Measurements from ENCODE around the gene G6PC3.
A peak's percentile ranks its signal among the peaks of the same experiment; 100 is the strongest.

The G6PC3 gene

DNA sequence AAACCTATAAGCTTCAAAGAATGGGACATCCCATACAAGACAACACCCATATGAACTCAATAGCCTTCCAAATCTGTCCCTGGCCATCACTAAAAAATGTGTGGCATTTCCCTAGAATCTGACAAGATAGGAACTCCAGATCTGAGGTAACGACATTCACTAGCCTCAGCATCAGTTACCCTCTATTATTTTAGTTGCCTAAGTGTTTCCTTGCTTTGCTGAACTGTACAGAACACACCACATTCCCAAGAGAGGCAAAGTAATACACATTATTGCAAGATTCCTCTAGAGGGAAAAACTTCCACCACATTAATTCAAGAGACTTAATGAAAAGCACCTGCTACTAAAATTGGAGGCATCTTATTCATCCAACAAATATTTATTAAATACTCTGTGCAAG is 9.1 kb upstream of the G6PC3 start:
- DNase-seq = no peak

DNA sequence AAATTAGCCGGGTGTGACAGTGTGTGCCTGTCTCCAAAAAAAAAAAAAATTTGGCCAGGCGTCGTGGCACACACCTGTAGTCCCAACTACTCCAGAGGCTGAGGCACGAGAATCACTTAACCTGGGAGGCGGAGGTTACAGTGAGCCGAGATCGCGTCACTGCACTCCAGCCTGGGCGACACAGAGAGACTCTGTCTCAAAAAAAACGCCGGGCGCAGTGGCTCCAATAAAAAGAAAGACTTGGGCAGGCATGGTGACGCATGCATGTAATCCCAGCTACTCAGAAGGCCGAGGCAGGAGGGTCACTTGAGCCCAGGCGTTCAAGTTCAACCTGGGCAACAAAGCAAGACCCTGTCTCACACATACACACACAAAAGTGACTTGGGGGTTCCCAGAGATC is 7.7 kb upstream of the G6PC3 start:
- no peak for DNase-seq

- no peak for DNase-seq
Observed at GRCh38 chr17:44063704-44064639, 6.6 kb upstream of the G6PC3 start.

DNA sequence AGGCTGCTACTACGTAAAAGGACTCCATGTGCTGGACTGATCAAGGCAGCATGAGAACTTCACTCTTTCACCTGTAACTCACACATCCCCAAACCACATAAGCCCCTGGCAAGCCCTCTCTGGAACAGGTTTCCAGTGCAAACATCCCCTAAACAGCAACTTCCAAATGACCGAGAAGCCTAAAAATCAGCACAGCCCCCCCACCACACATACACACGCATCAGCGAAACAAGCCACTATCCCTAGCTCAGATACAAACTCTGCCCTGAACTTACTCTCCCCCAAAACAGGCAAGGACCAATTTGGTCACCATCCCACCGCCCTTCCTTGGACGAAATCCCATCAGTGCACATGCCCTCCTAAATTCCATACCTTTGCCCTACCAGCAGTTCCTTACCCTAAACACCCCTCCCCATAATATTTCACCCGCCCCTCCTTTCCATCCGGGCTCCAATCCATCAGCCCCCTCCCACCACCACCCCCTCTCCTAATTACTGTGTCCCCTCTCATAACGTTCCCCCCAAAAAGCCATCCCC is 4.8 kb upstream of the G6PC3 start:
- no peak for DNase-seq

DNA sequence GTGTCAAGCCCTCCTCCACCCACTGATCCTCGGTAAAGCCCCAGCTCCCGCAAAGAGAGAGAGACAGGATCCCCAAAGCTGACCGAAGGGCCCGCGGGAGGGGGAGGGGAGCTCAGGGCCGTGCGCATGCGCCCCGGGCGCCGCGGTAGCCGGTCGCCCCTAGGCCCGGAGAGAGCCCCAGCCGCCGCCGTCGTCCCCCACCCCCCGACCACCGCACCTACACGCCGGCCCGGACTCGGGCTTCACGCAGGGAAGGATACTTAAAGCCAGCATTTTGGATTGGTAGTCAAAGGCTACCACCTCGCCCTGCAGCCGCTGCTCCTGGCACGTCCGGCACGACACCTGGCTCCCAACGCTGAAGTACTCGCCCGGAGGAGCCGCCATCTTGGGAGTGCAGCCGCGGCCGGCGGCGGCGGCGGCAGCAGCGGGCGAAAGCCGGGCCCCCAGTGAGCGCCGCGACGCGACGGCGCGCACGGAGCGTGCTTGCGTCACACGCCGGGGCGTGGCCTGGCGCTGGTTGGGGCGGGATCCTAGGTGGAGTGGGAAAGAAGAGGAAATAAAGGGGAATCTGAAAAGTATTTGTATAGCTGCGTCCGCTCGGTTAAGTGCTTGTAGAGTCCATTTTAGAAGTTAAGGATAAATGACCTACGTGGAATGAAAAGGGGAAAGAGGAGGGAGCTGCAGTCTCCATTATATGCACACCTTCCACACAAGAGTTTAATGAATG is 4.2 kb upstream of the G6PC3 start, which contains the start of gene LSM12:
LSM12 (minus strand) TSS at position 468 of the 727 bp plus-strand sequence; CDS start at position 384, 84 bp downstream.
- peak; percentile 85 for DNase-seq

DNA sequence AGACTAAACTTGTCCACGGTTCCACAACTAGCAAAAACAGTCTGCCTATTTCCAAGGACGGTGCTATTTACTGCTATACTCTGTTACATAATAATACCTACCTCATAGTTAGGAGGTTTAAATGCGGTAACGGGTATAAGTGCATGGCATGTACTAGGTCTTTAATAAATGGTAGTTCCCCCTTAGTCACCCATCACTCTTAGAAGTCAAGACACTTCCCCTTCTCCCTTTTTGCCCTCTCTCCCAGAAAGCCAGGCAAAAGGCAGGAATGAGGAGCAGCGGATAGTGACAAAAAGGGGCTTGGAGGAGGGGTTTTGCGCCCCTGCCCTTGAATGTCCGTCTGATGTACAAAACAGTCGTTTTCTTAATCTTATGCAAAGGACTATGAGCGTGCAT is 3.0 kb upstream of the G6PC3 start:
- no peak for DNase-seq

GRCh38 chr17:44069974-44070454 is 521 bp upstream of the G6PC3 start:
- no peak for DNase-seq

GRCh38 chr17:44071198-44071520 is 624 bp downstream of the G6PC3 start:
- DNase-seq = no peak

DNA sequence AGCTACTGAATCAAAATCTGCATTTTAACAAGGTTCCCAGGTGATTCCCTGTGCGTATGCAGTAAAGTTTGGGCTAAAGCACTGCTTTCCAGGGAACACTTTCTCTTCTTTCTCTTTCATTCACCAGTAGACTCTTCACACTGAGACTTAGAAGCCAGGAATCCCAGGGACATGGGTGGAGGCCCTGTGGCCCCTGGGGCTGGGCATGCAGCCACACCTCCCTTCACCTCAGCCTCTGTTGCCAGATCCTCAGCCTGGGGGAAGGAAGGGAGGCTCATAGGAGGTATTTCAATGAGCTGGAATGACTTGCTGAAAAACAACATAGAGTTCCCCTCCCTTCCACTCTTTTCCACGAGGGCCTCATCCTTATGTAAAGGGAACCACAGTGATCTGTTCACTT is 1.2 kb downstream of the G6PC3 start:
- no peak for DNase-seq

- DNase-seq = no peak
Observed at GRCh38 chr17:44074231-44074910, 3.8 kb downstream of the G6PC3 start.

DNA sequence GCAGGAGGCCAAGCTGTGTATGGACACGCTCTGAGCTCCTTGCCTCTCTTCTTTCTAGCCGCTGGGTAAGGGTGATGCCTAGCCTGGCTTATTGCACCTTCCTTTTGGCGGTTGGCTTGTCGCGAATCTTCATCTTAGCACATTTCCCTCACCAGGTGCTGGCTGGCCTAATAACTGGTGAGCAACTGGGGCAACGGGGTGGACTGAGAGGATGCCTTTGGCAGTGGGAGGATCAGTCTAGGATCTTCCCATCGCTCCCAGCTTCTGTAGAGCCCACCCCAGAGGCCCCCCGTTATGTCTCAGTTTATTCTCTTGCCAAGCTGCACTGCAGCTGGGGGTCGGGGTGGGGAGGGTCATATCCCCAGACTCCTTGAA is 4.4 kb downstream of the G6PC3 start:
- DNase-seq = no peak

- no peak for DNase-seq
Observed at GRCh38 chr17:44075598-44076293, 5.2 kb downstream of the G6PC3 start.

- DNase-seq = no peak
Observed at GRCh38 chr17:44076716-44077594, 6.4 kb downstream of the G6PC3 start.

- no peak for DNase-seq
Observed at GRCh38 chr17:44077595-44077909, 7.0 kb downstream of the G6PC3 start.

DNA sequence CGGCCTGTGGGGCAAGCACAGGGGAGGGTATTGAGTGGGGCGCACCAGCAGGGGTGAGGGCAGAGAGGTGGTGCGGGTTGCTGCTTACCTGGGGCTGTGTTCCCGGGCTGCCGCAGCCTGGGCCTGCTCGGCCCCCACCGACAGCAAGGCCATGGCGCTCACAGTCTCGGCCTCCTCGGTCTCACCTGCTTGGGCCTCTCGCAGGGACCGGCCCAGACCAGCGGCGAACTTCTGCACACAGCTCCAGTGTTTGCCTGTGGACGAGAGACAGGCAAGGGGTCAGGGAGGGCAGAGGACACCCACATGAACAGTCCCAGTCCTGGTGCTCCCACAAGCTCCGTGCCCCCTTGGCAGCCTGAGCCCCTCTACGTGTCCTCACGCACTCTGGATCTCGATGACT is 7.9 kb downstream of the G6PC3 start:
- no peak for DNase-seq

DNA sequence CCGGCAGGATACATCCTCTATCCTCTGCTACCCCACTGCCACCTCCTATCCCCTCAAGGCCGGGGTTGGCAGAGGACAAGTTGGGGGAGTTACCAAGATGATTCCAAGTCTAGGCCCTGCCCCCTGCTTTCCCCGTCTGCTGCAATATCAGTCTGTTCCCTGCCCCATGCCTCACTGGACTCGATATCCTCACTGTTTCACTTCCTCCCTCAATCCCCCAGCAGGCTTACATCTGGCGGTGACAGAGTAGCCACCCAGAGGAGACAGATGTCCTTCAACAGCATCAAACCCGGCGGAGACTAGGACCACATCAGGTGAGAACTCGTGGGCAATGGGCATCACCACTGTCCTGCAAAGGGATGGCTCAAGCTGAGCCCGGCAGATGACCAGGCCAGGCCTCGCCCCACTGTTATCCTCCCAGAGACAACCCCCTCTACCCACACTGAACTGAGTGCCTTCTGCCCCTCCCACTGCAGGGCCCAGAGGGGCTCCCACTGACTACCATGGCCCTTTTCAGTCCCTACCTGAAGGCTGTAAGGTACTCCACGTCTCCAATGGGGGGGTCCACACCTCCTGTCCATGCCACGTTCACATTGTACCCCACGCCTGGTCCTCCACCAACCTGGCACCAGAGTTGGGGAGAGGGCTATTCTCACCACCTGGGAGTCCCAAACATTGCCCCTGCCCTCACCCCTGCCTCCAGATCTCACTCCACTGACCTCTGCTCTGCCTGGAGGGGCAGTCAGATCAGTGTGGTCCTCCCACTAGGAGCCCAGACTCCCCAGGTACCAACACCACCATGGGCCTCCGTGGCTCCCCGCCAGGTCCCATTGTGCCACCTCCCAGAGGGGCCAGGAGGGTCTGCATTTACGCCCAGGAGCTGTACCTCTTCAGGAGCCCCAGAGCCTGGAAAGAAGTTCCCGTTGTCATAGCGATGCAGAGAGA is 9.6 kb downstream of the G6PC3 start:
- DNase-seq = no peak

DNA sequence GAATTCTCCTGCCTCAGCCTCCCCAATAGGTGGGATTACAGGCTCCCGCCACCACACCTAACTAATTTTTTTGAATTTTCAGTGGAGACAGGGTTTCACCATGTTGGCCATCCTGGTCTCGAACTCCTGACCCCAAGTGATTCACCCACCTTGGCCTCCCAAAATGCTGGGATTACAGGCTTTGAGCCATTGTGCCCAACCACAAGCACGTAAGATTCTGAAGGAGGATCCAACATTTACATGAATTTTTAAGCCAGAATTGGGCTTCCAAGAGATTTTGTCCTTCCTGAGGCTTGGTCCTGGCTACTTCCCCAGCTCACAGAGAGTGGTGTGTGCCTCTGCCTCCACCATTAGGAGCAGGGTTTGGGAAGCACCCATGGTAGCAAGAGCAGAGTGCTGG is 11.1 kb downstream of the G6PC3 start:
- DNase-seq = no peak

- DNase-seq = no peak
Observed at GRCh38 chr17:44082256-44082927, 11.9 kb downstream of the G6PC3 start.

DNA sequence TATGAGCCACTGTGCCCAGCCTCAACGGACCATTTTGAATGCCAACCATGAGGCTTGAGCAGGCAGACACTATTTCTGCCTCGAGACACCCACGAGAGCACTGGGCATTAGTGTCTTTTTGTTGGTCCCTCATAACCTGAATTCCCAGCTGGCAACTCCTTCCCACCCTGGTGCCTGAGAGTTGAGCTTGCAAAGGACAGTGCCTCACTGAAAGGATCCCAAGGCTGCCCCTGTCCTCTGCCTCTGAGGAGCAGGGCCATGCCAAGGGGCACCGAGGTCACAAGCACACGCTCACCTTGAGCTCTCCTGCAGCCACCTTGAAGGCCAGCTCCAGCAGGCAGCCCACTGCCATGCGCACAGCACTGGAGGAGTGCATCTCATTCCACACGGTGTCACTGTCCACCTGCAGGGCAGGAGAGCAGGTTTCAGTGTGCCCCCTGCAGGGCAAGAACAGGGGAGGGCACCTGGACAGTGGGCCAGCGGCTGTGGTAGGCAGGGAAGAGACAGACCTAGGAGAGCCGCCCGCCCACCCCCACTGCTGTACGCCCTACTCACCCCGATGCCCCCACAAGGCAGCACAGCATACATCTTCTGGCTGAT is 12.8 kb downstream of the G6PC3 start:
- DNase-seq = no peak

All from T-helper 9 cell (primary cell).